ENCODE data around the gene SORBS1.

- TF ChIP-seq CTCF (IDR thresholded peaks at IDR 0.05): no peak
- TF ChIP-seq POLR2A (IDR thresholded peaks at IDR 0.05): no peak
These were observed 104.7 kb downstream of the SORBS1 start for GRCh38 chr10:95456516-95456915.

Data from testis (tissue), 2 donors.